Activated effector memory CD4-positive, alpha-beta T cell treated with Interleukin-2 at 50 U/mL for 16 hours (primary cell): ENCODE results near the gene TAL1.

Source experiments
- DNase-seq: peaks from one replicate; pipeline ENCODE4 v3.0.0-alpha.2; 2020

Gene TAL1

GRCh38 chr1:47229031-47229885 is 2.8 kb downstream of the TAL1 start:
- DNase-seq, result no peak

- no peak for DNase-seq
Observed at GRCh38 chr1:47228644-47229030, 3.4 kb downstream of the TAL1 start.

GRCh38 chr1:47227341-47228232 is 4.4 kb downstream of the TAL1 start:
- no peak for DNase-seq

GRCh38 chr1:47226839-47227215 is 5.2 kb downstream of the TAL1 start:
- no peak for DNase-seq

- no peak for DNase-seq
Observed at GRCh38 chr1:47226121-47226838, 5.7 kb downstream of the TAL1 start.

GRCh38 chr1:47225430-47226100 is 6.5 kb downstream of the TAL1 start:
- no peak for DNase-seq

GRCh38 chr1:47224676-47225399 is 7.2 kb downstream of the TAL1 start:
- no peak for DNase-seq

- DNase-seq, result no peak
Observed at GRCh38 chr1:47223921-47224675, 7.9 kb downstream of the TAL1 start.

- no peak for DNase-seq
Observed at GRCh38 chr1:47223174-47223920, 8.7 kb downstream of the TAL1 start.

GRCh38 chr1:47222476-47222875 is 9.5 kb downstream of the TAL1 start:
- DNase-seq, result no peak

GRCh38 chr1:47219590-47220220 is 12.3 kb downstream of the TAL1 start:
- DNase-seq, result no peak

- no peak for DNase-seq
Observed at GRCh38 chr1:47219001-47219400, 13.0 kb downstream of the TAL1 start.

GRCh38 chr1:47216278-47217059 is 15.6 kb downstream of the TAL1 start:
- no peak for DNase-seq

- DNase-seq, result no peak
Observed at GRCh38 chr1:47215713-47216112, 16.3 kb downstream of the TAL1 start.

- DNase-seq, result no peak
Observed at GRCh38 chr1:47214549-47214948, 17.5 kb downstream of the TAL1 start.

GRCh38 chr1:47213230-47213963 is 18.6 kb downstream of the TAL1 start:
- DNase-seq, result no peak

GRCh38 chr1:47212636-47213229 is 19.3 kb downstream of the TAL1 start:
- DNase-seq, result no peak

- no peak for DNase-seq
Observed at GRCh38 chr1:47211796-47212269, 20.2 kb downstream of the TAL1 start.
